SKM-1 (cell line): ENCODE results near the gene MPST.

Experiments
- DNase-seq: peaks from one replicate; lab custom pipeline; 2025; ENCODE audit not compliant: unreplicated experiment; lab: John Stamatoyannopoulos, UW

Gene MPST

GRCh38 chr22:37043828-37044538 is 24.4 kb downstream of the MPST start:
- DNase-seq, result peak; percentile 68

GRCh38 chr22:37044634-37045625 is 25.4 kb downstream of the MPST start:
- DNase-seq, result no peak

- peak; percentile 7 for DNase-seq
Measured at GRCh38 chr22:37045958-37046357, 26.4 kb downstream of the MPST start.

- DNase-seq, result no peak
Measured at GRCh38 chr22:37046589-37046988, 27.0 kb downstream of the MPST start.

- no peak for DNase-seq
Measured at GRCh38 chr22:37047006-37047405, 27.5 kb downstream of the MPST start.

GRCh38 chr22:37048133-37048532 is 28.6 kb downstream of the MPST start:
- no peak for DNase-seq

GRCh38 chr22:37049224-37049623 is 29.7 kb downstream of the MPST start:
- DNase-seq, result no peak

GRCh38 chr22:37050913-37051312 is 31.4 kb downstream of the MPST start:
- DNase-seq, result no peak

GRCh38 chr22:37051391-37052385 is 32.1 kb downstream of the MPST start, which contains the start of gene KCTD17:
Gene KCTD17 (plus strand): TSS chr22:37051742. CDS start chr22:37051761, 19 bp downstream.
- DNase-seq, result no peak

- no peak for DNase-seq
Measured at GRCh38 chr22:37052386-37053309, 33.1 kb downstream of the MPST start.

GRCh38 chr22:37053310-37054055 is 33.9 kb downstream of the MPST start:
- DNase-seq, result no peak

- no peak for DNase-seq
Measured at GRCh38 chr22:37054056-37054395, 34.5 kb downstream of the MPST start.

- DNase-seq, result no peak
Measured at GRCh38 chr22:37054600-37055365, 35.2 kb downstream of the MPST start.

GRCh38 chr22:37056246-37056645 is 36.7 kb downstream of the MPST start:
- DNase-seq, result no peak

GRCh38 chr22:37057226-37057625 is 37.7 kb downstream of the MPST start:
- no peak for DNase-seq

- DNase-seq, result no peak
Measured at GRCh38 chr22:37057796-37058510, 38.4 kb downstream of the MPST start.

- no peak for DNase-seq
Measured at GRCh38 chr22:37058917-37059701, 39.6 kb downstream of the MPST start.
